ENCODE results near the gene ANAPC2.

The ANAPC2 gene

DNA sequence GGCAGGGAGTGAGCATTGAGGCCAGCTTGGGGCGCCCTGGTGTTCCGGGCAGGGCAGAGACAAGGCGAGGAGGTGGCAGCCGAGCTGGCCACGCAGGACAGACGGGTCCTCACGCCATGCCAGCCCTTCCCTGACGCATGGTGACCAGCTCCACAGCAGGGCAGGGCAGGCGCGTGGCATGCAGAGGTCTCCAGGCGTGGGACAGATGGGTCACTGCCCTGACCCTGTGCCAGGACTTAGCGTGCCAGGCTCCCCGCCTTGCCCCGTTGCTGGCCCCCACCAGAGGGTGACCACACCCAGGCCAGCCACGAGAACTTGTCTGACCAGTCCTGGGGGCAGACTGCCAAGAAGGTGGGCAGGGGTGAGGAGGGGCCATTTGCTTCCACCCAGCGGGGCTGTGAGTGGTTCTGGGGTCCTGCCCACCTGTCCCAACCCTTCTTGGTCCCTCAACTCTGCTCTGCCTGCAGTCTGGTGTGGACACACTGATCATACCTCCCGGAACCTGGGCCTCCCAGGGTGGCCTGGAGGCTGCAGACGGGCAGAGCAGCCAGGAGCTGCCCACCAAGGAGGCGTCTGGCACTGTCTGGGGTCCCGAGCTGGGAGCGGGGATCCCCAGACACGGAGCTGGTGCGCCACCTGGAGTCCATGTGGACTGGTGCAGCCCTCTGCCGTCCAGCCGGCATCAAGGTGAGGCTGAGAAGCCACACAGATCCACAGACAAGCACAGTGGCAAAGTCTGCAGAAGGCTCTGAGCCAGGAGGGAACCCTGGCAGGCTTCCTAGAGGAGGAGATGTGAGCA lies 38.9 kb upstream of the ANAPC2 start, which contains the start of gene RNF224:
TSS of gene RNF224 (plus strand) at position 449 of the 799 bp plus-strand sequence. CDS start 834 bp downstream, outside the sequence.
- Histone ChIP-seq H3K9ac (ENCODE audit: low read depth in 1 of 2, low read length in 2 of 2) (peak within 1 kb of the TSS in 1 of 2 donors; percentile 4), H3K4me3 (ENCODE audit: low read length in 2 of 2) (peak within 1 kb of the TSS in 1 of 2 donors; percentile 0), H3K9me3 (ENCODE audit: control insufficient read depth in 2 of 2, low read length in 2 of 2) (no peaks in the 10 kb centered on the region), H3K27me3 (ENCODE audit: control insufficient read depth in 2 of 2, insufficient read depth in 2 of 2, low read length in 2 of 2) (peaks cover 6 to 27% of the 10 kb centered on the region in 2 donors), H3K36me3 (ENCODE audit: control insufficient read depth in 2 of 2, insufficient read depth in 2 of 2, low read length in 2 of 2) (no peaks in the 10 kb centered on the region), H3K27ac (ENCODE audit: low read depth in 2 of 2, low read length in 2 of 2) (no peak within 1 kb of the TSS), H3K4me1 (ENCODE audit: control insufficient read depth in 2 of 2, insufficient read depth in 2 of 2, low read length in 2 of 2) (peaks cover 32 to 48% of the 10 kb centered on the region in 2 donors)

DNA sequence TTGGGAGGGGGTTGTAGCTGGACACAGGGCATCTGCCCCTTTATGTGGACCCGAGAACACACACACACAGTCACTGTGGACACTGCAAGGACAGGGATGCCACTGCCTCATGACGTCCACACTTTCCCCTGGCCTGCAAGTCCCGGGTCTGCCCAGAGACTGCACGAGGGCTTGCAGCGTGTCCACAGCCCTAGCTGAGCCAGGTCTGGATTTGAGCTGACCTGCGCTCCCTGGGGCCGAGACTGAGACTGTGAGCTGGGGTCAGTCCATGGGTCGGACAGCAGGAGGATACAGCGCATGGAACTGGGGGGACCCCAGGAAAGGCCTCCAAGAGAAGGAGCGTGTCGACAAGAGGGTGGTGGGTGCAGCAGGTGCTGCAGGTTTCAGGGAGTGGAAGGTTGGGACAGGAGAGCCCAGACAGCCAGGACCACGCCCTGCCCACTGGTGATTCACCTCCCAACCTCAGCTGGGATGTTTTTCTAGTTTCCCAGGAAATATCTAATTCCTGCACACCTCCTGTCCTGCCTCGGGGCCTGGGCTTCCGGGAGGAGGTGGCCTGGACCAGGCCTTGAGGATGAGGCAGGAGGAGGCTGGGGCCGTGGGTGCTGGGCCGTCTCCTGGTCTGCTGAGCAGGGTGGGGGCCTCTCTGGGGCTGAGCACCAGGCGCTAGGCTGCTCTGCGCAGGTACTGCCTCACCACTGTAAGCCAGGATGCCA lies 38.1 kb upstream of the ANAPC2 start:
- peaks cover 6 to 20% of the 10 kb centered on the region in 2 donors for H3K27me3 ChIP-seq (ENCODE audit: control insufficient read depth in 2 of 2, insufficient read depth in 2 of 2, low read length in 2 of 2)
- no peaks in the 10 kb centered on the region for H3K9me3 ChIP-seq (ENCODE audit: control insufficient read depth in 2 of 2, low read length in 2 of 2)
- H3K36me3 ChIP-seq (ENCODE audit: control insufficient read depth in 2 of 2, insufficient read depth in 2 of 2, low read length in 2 of 2): no peaks in the 10 kb centered on the region
- H3K4me1 ChIP-seq (ENCODE audit: control insufficient read depth in 2 of 2, insufficient read depth in 2 of 2, low read length in 2 of 2): peaks cover 29 to 45% of the 10 kb centered on the region in 2 donors
- peak overlapping the region in 1 of 2 donors; percentile 4 for H3K9ac ChIP-seq (ENCODE audit: low read depth in 1 of 2, low read length in 2 of 2)
- H3K4me3 ChIP-seq (ENCODE audit: low read length in 2 of 2): no peak overlapping the region
- H3K27ac ChIP-seq (ENCODE audit: low read depth in 2 of 2, low read length in 2 of 2): no peak overlapping the region

DNA sequence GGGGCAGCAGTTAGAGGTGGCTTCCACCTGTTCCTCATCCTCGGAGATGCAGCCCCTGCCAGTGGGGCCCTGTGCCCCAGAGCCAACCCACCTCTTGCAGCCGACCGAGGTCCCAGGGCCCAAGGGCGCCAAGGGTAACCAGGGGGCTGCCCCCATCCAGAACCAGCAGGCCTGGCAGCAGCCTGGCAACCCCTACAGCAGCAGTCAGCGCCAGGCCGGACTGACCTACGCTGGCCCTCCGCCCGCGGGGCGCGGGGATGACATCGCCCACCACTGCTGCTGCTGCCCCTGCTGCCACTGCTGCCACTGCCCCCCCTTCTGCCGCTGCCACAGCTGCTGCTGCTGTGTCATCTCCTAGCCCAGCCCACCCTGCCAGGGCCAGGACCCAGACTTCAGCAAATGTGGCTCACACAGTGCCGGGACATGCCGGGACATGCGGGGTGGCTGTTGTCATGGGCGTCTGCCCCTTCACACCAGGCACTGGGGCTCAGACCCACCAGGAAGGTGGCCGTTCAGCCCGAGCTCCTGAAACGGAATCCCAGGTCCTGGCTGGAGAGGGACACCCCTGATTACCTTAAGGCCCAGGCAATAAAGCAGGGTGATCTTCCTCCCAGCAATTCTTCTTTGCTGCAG lies 37.5 kb upstream of the ANAPC2 start:
- H3K36me3 ChIP-seq (ENCODE audit: control insufficient read depth in 2 of 2, insufficient read depth in 2 of 2, low read length in 2 of 2): no peaks in the 10 kb centered on the region
- no peak overlapping the region for H3K9ac ChIP-seq (ENCODE audit: low read depth in 1 of 2, low read length in 2 of 2)
- H3K9me3 ChIP-seq (ENCODE audit: control insufficient read depth in 2 of 2, low read length in 2 of 2): no peaks in the 10 kb centered on the region
- H3K4me3 ChIP-seq (ENCODE audit: low read length in 2 of 2): no peak overlapping the region
- no peak overlapping the region for H3K27ac ChIP-seq (ENCODE audit: low read depth in 2 of 2, low read length in 2 of 2)
- peaks cover 4 to 18% of the 10 kb centered on the region in 2 donors for H3K27me3 ChIP-seq (ENCODE audit: control insufficient read depth in 2 of 2, insufficient read depth in 2 of 2, low read length in 2 of 2)
- H3K4me1 ChIP-seq (ENCODE audit: control insufficient read depth in 2 of 2, insufficient read depth in 2 of 2, low read length in 2 of 2): peaks cover 31 to 45% of the 10 kb centered on the region in 2 donors

DNA sequence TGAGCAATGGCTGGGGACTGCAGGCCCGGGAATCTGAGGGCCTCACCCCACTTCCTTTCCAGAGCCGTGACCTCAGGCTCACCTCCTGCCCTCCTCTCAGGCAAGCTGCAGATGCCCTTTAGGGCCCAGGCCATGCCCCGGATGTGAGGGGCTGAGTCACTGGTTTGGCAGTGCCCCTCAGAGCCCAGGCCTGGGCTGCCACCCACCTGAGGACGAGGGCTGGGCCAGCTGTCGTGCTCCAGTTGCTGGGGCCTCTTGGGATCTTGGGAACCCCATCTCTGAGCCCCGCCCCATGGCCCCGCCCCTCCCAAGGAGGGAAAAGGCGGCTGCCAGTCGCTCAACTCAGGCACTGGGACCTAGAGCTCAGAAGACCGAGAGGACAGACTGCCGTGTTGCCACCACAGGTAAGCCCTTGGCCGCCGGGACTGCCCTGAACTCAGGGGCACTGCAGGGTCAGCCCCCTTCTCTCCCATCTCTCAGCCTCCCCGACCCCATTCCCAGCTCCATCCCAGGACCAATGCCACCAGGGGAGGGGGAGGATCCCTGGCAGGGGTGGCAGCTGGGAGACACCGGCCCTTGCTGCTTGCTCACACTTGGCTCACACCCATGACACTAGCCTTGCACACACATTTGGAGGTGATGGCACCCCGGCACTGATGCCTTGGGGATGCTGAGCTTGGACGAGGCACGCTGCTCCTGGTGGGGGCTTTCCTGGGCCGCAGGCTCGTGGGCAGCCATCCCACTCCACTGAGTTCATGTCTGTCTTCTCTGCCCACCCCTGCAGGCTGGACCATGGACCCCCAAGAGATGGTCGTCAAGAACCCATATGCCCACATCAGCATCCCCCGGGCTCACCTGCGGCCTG lies 36.7 kb upstream of the ANAPC2 start, which contains the start of gene CYSRT1:
TSS of gene CYSRT1 (plus strand) at position 345 of the 865 bp plus-strand sequence. CDS start at position 793, 448 bp downstream.
- no peaks in the 10 kb centered on the region for H3K36me3 ChIP-seq (ENCODE audit: control insufficient read depth in 2 of 2, insufficient read depth in 2 of 2, low read length in 2 of 2)
- H3K4me3 ChIP-seq (ENCODE audit: low read length in 2 of 2): peak within 1 kb of the TSS; percentile 81 to 88
- peaks cover 4 to 15% of the 10 kb centered on the region in 2 donors for H3K27me3 ChIP-seq (ENCODE audit: control insufficient read depth in 2 of 2, insufficient read depth in 2 of 2, low read length in 2 of 2)
- H3K9ac ChIP-seq (ENCODE audit: low read depth in 1 of 2, low read length in 2 of 2): peak within 1 kb of the TSS; percentile 87 to 93
- peaks cover 31 to 41% of the 10 kb centered on the region in 2 donors for H3K4me1 ChIP-seq (ENCODE audit: control insufficient read depth in 2 of 2, insufficient read depth in 2 of 2, low read length in 2 of 2)
- H3K27ac ChIP-seq (ENCODE audit: low read depth in 2 of 2, low read length in 2 of 2): peak within 1 kb of the TSS in 1 of 2 donors; percentile 88
- H3K9me3 ChIP-seq (ENCODE audit: control insufficient read depth in 2 of 2, low read length in 2 of 2): no peaks in the 10 kb centered on the region

DNA sequence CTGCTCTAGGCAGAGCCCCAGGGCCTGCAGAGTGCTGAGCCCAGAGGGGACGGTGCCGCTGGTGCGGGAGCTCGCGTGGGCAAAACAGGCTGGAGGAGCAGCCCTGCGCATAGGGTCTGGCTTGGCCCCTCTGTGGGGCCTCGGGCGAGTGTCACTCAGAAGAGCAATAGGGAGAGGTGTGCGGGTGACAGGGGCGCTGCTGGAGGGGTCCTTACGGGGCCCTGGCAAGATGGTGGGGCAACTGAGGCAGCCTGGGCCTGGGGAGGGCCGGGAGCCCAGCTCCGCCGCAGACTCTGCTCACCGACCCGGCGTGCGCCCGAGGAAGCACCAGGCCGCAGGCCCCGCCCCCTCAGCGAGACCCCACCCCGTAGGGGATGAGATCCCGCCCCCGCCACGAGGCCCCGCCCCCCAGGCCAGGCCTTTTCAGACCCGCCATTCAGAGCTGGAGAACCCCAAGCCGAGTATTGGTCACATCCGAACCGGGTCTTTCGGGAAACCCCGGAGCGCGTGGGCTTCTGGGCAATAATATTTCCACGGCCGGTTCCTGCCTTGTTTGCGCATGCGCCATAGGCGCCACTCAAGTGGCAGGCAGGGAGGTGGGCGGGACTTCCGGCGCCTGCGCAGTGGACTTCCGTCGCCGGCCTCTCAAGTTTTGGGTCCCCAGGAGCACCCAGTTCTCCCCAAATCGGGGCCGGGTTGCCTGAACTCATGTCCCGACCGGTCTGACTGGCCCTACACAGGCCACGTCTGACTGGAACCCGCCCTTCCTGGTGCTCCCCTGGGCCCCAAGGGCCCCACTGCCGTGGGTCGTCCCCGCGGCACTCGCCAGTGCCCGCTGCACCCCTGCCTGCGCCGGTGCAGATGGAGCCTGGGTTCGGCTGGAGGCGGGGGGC lies 35.0 kb upstream of the ANAPC2 start:
- peak overlapping the region; percentile 88 to 89 for H3K27ac ChIP-seq (ENCODE audit: low read depth in 2 of 2, low read length in 2 of 2)
- H3K4me1 ChIP-seq (ENCODE audit: control insufficient read depth in 2 of 2, insufficient read depth in 2 of 2, low read length in 2 of 2): peaks cover 32 to 35% of the 10 kb centered on the region in 2 donors
- H3K9me3 ChIP-seq (ENCODE audit: control insufficient read depth in 2 of 2, low read length in 2 of 2): no peaks in the 10 kb centered on the region
- no peaks in the 10 kb centered on the region for H3K36me3 ChIP-seq (ENCODE audit: control insufficient read depth in 2 of 2, insufficient read depth in 2 of 2, low read length in 2 of 2)
- H3K4me3 ChIP-seq (ENCODE audit: low read length in 2 of 2): peak overlapping the region; percentile 81 to 88
- peak overlapping the region; percentile 87 to 93 for H3K9ac ChIP-seq (ENCODE audit: low read depth in 1 of 2, low read length in 2 of 2)
- peaks cover 0 to 2% of the 10 kb centered on the region in 2 donors for H3K27me3 ChIP-seq (ENCODE audit: control insufficient read depth in 2 of 2, insufficient read depth in 2 of 2, low read length in 2 of 2)

GRCh38 chr9:137222190-137223077 lies 34.1 kb upstream of the ANAPC2 start, which contains the start of gene RNF208:
TSS of gene RNF208 (minus strand) at chr9:137222240. CDS start at chr9:137221212, 1,028 bp downstream.
- peak within 1 kb of the TSS; percentile 65 for H3K9ac ChIP-seq (ENCODE audit: low read depth in 1 of 2, low read length in 2 of 2)
- H3K4me1 ChIP-seq (ENCODE audit: control insufficient read depth in 2 of 2, insufficient read depth in 2 of 2, low read length in 2 of 2): peaks cover 39 to 42% of the 10 kb centered on the region in 2 donors
- no peaks in the 10 kb centered on the region for H3K9me3 ChIP-seq (ENCODE audit: control insufficient read depth in 2 of 2, low read length in 2 of 2)
- no peaks in the 10 kb centered on the region for H3K36me3 ChIP-seq (ENCODE audit: control insufficient read depth in 2 of 2, insufficient read depth in 2 of 2, low read length in 2 of 2)
- H3K4me3 ChIP-seq (ENCODE audit: low read length in 2 of 2): peak within 1 kb of the TSS; percentile 63 to 81
- peak within 1 kb of the TSS; percentile 88 to 89 for H3K27ac ChIP-seq (ENCODE audit: low read depth in 2 of 2, low read length in 2 of 2)
- no peaks in the 10 kb centered on the region for H3K27me3 ChIP-seq (ENCODE audit: control insufficient read depth in 2 of 2, insufficient read depth in 2 of 2, low read length in 2 of 2)

DNA sequence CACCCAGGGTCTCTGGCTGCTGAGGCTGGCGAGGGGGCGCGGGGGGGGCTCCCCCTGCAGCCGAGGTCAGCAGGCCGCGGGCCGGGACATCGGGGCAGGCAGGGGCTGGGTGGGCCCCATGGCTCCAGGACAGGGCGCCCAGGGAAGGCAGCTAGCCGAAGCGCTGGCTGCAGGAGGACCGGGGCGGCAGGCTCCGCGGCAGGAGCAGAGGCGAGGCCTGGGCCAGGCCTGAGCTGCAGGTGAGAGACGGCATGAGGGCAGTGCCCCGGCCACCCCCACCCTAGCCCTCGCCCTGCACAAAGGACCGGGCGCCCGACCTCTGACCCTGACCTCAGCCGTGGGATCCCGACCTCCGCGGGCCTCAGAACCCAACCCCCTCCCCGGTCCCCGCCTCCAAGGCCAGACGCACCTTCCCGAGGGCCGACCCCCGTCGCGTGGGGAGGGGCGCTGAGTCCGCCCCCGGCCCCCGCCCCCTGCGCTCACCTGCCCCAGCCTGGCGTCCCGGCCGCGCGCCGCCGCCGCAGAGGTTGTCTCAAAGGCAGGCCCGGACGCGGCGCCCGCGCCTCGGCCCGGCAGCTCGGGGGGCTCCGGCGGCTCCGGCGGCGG lies 33.2 kb upstream of the ANAPC2 start:
- Histone ChIP-seq H3K27me3 (ENCODE audit: control insufficient read depth in 2 of 2, insufficient read depth in 2 of 2, low read length in 2 of 2) (no peaks in the 10 kb centered on the region), H3K9ac (ENCODE audit: low read depth in 1 of 2, low read length in 2 of 2) (peak overlapping the region in 1 of 2 donors; percentile 4), H3K36me3 (ENCODE audit: control insufficient read depth in 2 of 2, insufficient read depth in 2 of 2, low read length in 2 of 2) (no peaks in the 10 kb centered on the region), H3K27ac (ENCODE audit: low read depth in 2 of 2, low read length in 2 of 2) (no peak overlapping the region), H3K4me3 (ENCODE audit: low read length in 2 of 2) (peak overlapping the region in 1 of 2 donors; percentile 35), H3K4me1 (ENCODE audit: control insufficient read depth in 2 of 2, insufficient read depth in 2 of 2, low read length in 2 of 2) (peaks cover 34 to 40% of the 10 kb centered on the region in 2 donors), H3K9me3 (ENCODE audit: control insufficient read depth in 2 of 2, low read length in 2 of 2) (no peaks in the 10 kb centered on the region)

DNA sequence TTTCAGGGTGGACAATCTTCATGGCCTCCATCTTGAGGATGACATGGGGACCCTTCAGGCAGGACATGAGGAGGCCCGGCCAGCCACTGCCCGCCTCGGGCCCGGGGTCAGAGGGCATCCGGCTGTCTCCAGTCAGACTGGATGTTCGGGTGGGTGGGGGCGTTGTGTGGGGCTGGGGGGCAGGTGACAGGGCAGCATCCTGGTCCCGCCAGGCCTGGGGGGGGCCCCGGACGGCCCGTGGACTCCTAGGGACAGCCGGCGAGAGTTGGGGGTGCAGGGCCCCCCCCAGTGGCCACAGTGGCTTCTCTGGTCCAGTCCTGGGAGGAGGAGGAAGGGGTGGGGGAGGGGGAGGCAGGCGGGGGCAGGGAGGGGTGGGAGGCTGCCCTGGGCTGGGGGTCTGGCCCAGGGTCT lies 32.7 kb upstream of the ANAPC2 start:
- Histone ChIP-seq H3K27ac (ENCODE audit: low read depth in 2 of 2, low read length in 2 of 2) (no peak overlapping the region), H3K4me1 (ENCODE audit: control insufficient read depth in 2 of 2, insufficient read depth in 2 of 2, low read length in 2 of 2) (peaks cover 31 to 35% of the 10 kb centered on the region in 2 donors), H3K9me3 (ENCODE audit: control insufficient read depth in 2 of 2, low read length in 2 of 2) (no peaks in the 10 kb centered on the region), H3K27me3 (ENCODE audit: control insufficient read depth in 2 of 2, insufficient read depth in 2 of 2, low read length in 2 of 2) (no peaks in the 10 kb centered on the region), H3K9ac (ENCODE audit: low read depth in 1 of 2, low read length in 2 of 2) (no peak overlapping the region), H3K36me3 (ENCODE audit: control insufficient read depth in 2 of 2, insufficient read depth in 2 of 2, low read length in 2 of 2) (no peaks in the 10 kb centered on the region), H3K4me3 (ENCODE audit: low read length in 2 of 2) (no peak overlapping the region)

All from mucosa of rectum (tissue), 2 donors.